Measurements from ENCODE around the gene KRT15.

GRCh38 chr17:41463746-41464145 is 54.9 kb downstream of the KRT15 start:
- TF ChIP-seq, protein P1, sequence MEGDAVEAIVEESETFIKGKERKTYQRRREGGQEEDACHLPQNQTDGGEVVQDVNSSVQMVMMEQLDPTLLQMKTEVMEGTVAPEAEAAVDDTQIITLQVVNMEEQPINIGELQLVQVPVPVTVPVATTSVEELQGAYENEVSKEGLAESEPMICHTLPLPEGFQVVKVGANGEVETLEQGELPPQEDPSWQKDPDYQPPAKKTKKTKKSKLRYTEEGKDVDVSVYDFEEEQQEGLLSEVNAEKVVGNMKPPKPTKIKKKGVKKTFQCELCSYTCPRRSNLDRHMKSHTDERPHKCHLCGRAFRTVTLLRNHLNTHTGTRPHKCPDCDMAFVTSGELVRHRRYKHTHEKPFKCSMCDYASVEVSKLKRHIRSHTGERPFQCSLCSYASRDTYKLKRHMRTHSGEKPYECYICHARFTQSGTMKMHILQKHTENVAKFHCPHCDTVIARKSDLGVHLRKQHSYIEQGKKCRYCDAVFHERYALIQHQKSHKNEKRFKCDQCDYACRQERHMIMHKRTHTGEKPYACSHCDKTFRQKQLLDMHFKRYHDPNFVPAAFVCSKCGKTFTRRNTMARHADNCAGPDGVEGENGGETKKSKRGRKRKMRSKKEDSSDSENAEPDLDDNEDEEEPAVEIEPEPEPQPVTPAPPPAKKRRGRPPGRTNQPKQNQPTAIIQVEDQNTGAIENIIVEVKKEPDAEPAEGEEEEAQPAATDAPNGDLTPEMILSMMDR (IDR thresholded peaks at IDR 0.05), result no peak
- TF ChIP-seq ZFX (IDR thresholded peaks at IDR 0.05; ENCODE audit: borderline replicate concordance), result no peak

Measured in 22Rv1 (cell line).